Heart right ventricle (tissue), 16 donors: ENCODE data around the gene SUGCT. TPM values are rescaled to one million over a fixed set of nuclear protein-coding genes. Genes with fewer than 3 reads are reported as not detected.

ENCODE experiments used
- ATAC-seq, 8 donors: fragments of 200-7000 bp; cut with Tn5 transposase; one replicate each; pipeline ENCODE4 v1.9.1; 2020; ENCODE audit warnings: mild to moderate bottlenecking in 8 of 8, moderate library complexity in 8 of 8, moderate number of reproducible peaks in 1 of 8
- DNase-seq, 2 donors: peaks; one replicate each; pipeline ENCODE4 v3.0.0-alpha.2; 2020
- H3K27ac ChIP-seq, 10 donors: fragments of 200-600 bp; sonication (generic) in 2 of 10; one replicate each; pipeline versions ENCODE4 v1.5.0 to v1.8.0; 2020 to 2022; ENCODE audit warnings: mild to moderate bottlenecking in 3 of 10
- H3K27me3 ChIP-seq, 7 donors: fragments of 200-600 bp; one replicate each; pipeline ENCODE4 v1.8.0; 2021 to 2022; ENCODE audit warnings: mild to moderate bottlenecking in 2 of 7
- H3K36me3 ChIP-seq, 9 donors: fragments of 200-600 bp; sonication (generic) in 1 of 9; one replicate each; pipeline versions ENCODE4 v1.5.0 to v1.8.0; 2020 to 2022; ENCODE audit warnings: mild to moderate bottlenecking in 2 of 9
- H3K4me1 ChIP-seq, 9 donors: fragments of 200-600 bp; sonication (generic) in 1 of 9; one replicate each; pipeline versions ENCODE4 v1.5.0 to v1.8.0; 2020 to 2022; ENCODE audit warnings: mild to moderate bottlenecking in 4 of 9
- H3K4me3 ChIP-seq, 10 donors: fragments of 200-600 bp; sonication (generic) in 2 of 10; one replicate each; pipeline versions ENCODE4 v1.5.0 to v1.8.0; 2020 to 2022; ENCODE audit warnings: mild to moderate bottlenecking in 7 of 10, moderate library complexity in 2 of 10
- H3K9me3 ChIP-seq, 11 donors: fragments of 200-600 bp in 10 of 11; sonication (generic) in 2 of 11; one replicate each; pipeline versions ENCODE4 v1.5.0 to v1.8.0; 2013 to 2022; ENCODE audit warnings: mild to moderate bottlenecking in 2 of 11, control low read depth in 1 of 11, moderate library complexity in 1 of 11
- CTCF ChIP-seq, 9 donors: fragments of 200-600 bp; sonication (generic) in 2 of 9; IDR thresholded peaks; one replicate each; pipeline versions ENCODE4 v1.5.0 to v1.8.0; 2021 to 2022; ENCODE audit warnings: antibody characterized with exemption in 9 of 9, mild to moderate bottlenecking in 5 of 9, moderate library complexity in 1 of 9
- WGBS, 2 donors: extraction: QIAGEN DNeasy Blood & Tissue Kit; methylation state at CpG; one replicate each; pipeline ENCODE4 v1.1.7; 2013; ENCODE audit warnings: inconsistent platforms in 1 of 2; 5-methylcytosine and 5-hydroxymethylcytosine counted together
- intact Hi-C, 10 donors: fragments of 100-400 bp; cut with DNase I; formaldehyde crosslinking; loops; one replicate each; pipeline versions ENCODE4 v1.11.1 to v1.14.2; 2022
- polyA plus RNA-seq, 2 donors: library from polyadenylated mRNA; stranded (reverse); fragments of 200-250 nt; gene quantifications; one replicate each; pipeline ENCODE4 v1.2.3, GENCODE V29; 2013
- total RNA-seq, 10 donors: library from RNA; stranded (reverse); fragmentation: NEBNext Ultra II Directional in 3 of 10; extraction: Animal tissue kit (Norgen Biotek cat#: 25700) in 3 of 10; gene quantifications; one replicate each; pipeline versions ENCODE4 v1.2.1 to v1.2.4, GENCODE V29; 2021 to 2023
- donor health status: Arrhythmogenic right ventricular cardiomyopathy.
- donor health status: ischemic (EF 13 %, LVEDD 7.1; RV severe dilation, severe dysfunction).
- donor health status: healthy with polysubstance abuse.
- donor health status: DM: no; HTN: yes; CAD: no.
- donor health status: DM: no; HTN: no; CAD: no.
- donor health status: ischemic (EF 25% LVEDD 6.9; RV normal size, moderate dysfunction).
- donor health status: ischemic (EF 25% LVEDD 5.7; RV mildly dilated, moderate dysfunction).
- donor health status: healthy.
- donor health status: DM: yes; HTN: yes; CAD: no.
- donor health status: Ischemic cardiomyopathy.
- donor health status: ischemic (EF 35%, LVEDD 5.7; RV mildly dilated, moderate dysfunction).
- donor health status: nonischemic (EF 11% LVEDD 7.7; RV severe dilation, severe dysfunction).
- donor health status: DM: yes; HTN: yes; CAD: no.
- donor health status: PGD.
- donor health status: ischemic (EF 29% LVEDD 5.4; RV normal size, mild dysfunction).
- donor health status: nonischemic (EF 23%, LVEDD 6.1; RV moderate dilation, normal function).

SUGCT gene
- total and polyA plus RNA-seq, 12 donors: 1.2 to 8.1 (median 6.1) TPM

DNA sequence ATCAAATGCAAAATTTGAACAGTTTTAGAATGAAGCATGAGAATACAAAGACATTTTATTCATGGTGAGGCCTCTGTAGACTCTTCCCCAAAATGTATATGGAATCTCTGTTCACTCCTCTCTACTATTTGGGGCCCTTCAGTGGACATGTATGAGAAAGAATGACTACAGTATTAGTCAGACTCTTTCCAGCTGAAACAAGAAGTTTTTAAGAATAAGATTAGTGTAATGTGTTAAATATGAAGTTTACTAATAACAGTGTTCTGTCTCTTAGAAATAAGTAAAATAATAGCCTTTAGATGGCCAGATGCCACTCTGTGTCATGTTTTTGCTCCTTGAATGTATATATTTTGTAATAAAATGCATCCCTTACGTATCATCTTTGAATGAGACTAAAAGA is 585.6 kb downstream of the SUGCT start:
- WGBS, 2 donors: 96 to 97% methylated on average over 1 of the region's 1 CpG
- Histone ChIP-seq H3K4me1 (peaks cover 0 to 28% (median 14%) of the 10 kb centered on the region in 9 donors), H3K9me3 (no peaks in the 10 kb centered on the region), H3K27ac (no peak overlapping the region), H3K36me3 (no peaks in the 10 kb centered on the region), H3K27me3 (no peaks in the 10 kb centered on the region), H3K4me3 (no peak overlapping the region)
- ATAC-seq (no peak), DNase-seq (no peak)
- no peak for TF ChIP-seq CTCF (IDR thresholded peaks at IDR 0.05)
- intact Hi-C loops: no loop called here

- ATAC-seq: no peak
- WGBS, 2 donors: 55 to 66% methylated on average over 2 of the region's 2 CpGs
- no peak for DNase-seq
- intact Hi-C loops: no loop called here
- TF ChIP-seq CTCF (IDR thresholded peaks at IDR 0.05): no peak
- no peaks in the 10 kb centered on the region for H3K9me3 ChIP-seq
- no peak overlapping the region for H3K4me3 ChIP-seq
- H3K4me1 ChIP-seq: peaks cover 0 to 18% (median 7%) of the 10 kb centered on the region in 9 donors
- H3K27me3 ChIP-seq: no peaks in the 10 kb centered on the region
- no peaks in the 10 kb centered on the region for H3K36me3 ChIP-seq
- no peak overlapping the region for H3K27ac ChIP-seq
Observed at GRCh38 chr7:40721342-40721949, 586.6 kb downstream of the SUGCT start.

DNA sequence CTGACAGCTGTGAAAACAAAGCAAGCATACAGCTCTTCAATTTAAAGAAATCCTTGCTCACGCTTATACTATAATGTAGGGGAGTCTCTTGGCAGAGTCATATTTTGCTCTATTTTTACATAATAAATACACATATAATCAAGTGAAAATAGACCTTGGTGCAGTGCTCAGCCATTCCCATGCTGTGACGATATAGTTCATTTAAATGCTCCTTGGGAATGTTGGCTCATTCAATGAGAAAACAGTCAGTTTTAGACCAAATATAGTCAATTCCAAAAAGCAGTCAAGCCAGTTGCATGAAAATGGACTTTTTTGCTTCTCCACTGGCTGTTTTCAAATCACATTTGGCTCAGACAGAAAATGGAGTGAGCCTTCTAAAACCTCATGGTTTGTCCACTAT is 587.4 kb downstream of the SUGCT start:
- peaks cover 0 to 13% (median 3%) of the 10 kb centered on the region in 9 donors for H3K4me1 ChIP-seq

DNA sequence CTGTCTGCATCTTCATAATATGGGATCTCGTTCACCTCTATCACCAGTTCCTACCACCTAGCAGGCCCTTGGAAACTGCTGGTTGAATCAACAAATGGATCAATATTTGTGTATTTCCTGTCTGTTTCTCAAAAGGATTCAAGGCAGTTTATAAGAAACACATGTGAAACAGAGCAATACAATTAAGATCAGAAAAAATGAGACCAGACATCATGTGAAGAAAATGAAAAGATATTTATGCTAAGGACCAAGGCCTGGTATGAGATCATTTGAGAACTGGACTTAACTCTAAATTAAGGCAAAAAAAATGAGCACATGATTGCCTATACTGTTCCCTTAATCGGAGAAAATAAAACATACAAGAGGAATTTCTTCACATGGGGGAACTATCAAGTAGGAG is 589.0 kb downstream of the SUGCT start:
- intact Hi-C loops: no loop called here
- no peak for TF ChIP-seq CTCF (IDR thresholded peaks at IDR 0.05)
- Histone ChIP-seq H3K4me3 (no peak overlapping the region), H3K9me3 (no peaks in the 10 kb centered on the region), H3K27me3 (no peaks in the 10 kb centered on the region), H3K4me1 (peaks cover 0 to 10% (median 0%) of the 10 kb centered on the region in 9 donors), H3K36me3 (no peaks in the 10 kb centered on the region), H3K27ac (no peak overlapping the region)
- DNase-seq: no peak
- no peak for ATAC-seq
- 96 to 100% methylated on average over 2 of the region's 2 CpGs for WGBS, 2 donors

More for the DNA sequence above, 587.4 kb downstream of the SUGCT start:
- no peak for DNase-seq
- no peak overlapping the region for H3K27ac ChIP-seq
- no peaks in the 10 kb centered on the region for H3K9me3 ChIP-seq
- H3K4me3 ChIP-seq: no peak overlapping the region
- no peaks in the 10 kb centered on the region for H3K36me3 ChIP-seq
- no peak for ATAC-seq
- intact Hi-C loops: no loop called here
- H3K27me3 ChIP-seq: no peaks in the 10 kb centered on the region
- no peak for TF ChIP-seq CTCF (IDR thresholded peaks at IDR 0.05)
- WGBS, 2 donors: 74 to 88% methylated on average over 2 of the region's 2 CpGs
